Activated CD8-positive, alpha-beta memory T cell treated with anti-CD3 and anti-CD28 coated beads for 1 hour (primary cell): Measurements from ENCODE around the gene WASF1.
"Not testable (repeated sequence)": the region's sequence is repeated elsewhere in the genome, so short reads cannot be mapped to it uniquely, and the experiment has no call there.

Source experiments
- DNase-seq, 2 donors: peaks; one replicate each; pipeline ENCODE4 v3.0.0-alpha.2; 2020; ENCODE audit warnings: low read depth in 1 of 2; ENCODE audit errors: extremely low read depth in 1 of 2

WASF1 gene

GRCh38 chr6:110178626-110179405, 654 bp downstream of the WASF1 start:
- peak; percentile 7 to 41 for DNase-seq

- DNase-seq = no peak
Measured at GRCh38 chr6:110173506-110174132, 5.9 kb downstream of the WASF1 start.

- no peak for DNase-seq
Measured at GRCh38 chr6:110170081-110170480, 9.4 kb downstream of the WASF1 start.

- no peak for DNase-seq
Measured at GRCh38 chr6:110158479-110158878, 21.0 kb downstream of the WASF1 start.

GRCh38 chr6:110147870-110148269, 31.6 kb downstream of the WASF1 start:
- DNase-seq = no peak

GRCh38 chr6:110140650-110141049, 38.8 kb downstream of the WASF1 start:
- no peak for DNase-seq

GRCh38 chr6:110139052-110139451, 40.4 kb downstream of the WASF1 start:
- DNase-seq = no peak

- no peak for DNase-seq
Measured at GRCh38 chr6:110137924-110138887, 41.3 kb downstream of the WASF1 start.

- DNase-seq = no peak
Measured at GRCh38 chr6:110130362-110130761, 49.1 kb downstream of the WASF1 start.

- no peak for DNase-seq
Measured at GRCh38 chr6:110128418-110128817, 51.1 kb downstream of the WASF1 start.

GRCh38 chr6:110125361-110125760, 54.1 kb downstream of the WASF1 start:
- no peak for DNase-seq

GRCh38 chr6:110121655-110122054, 57.8 kb downstream of the WASF1 start:
- not testable (repeated sequence) for DNase-seq

GRCh38 chr6:110116258-110116657, 63.2 kb downstream of the WASF1 start:
- DNase-seq = no peak

- DNase-seq = no peak
Measured at GRCh38 chr6:110114004-110114403, 65.5 kb downstream of the WASF1 start.

GRCh38 chr6:110105296-110105695, 74.2 kb downstream of the WASF1 start:
- DNase-seq = no peak

GRCh38 chr6:110103260-110103659, 76.2 kb downstream of the WASF1 start:
- DNase-seq = no peak

- no peak for DNase-seq
Measured at GRCh38 chr6:110102411-110102810, 77.1 kb downstream of the WASF1 start.

- no peak for DNase-seq
Measured at GRCh38 chr6:110101885-110102284, 77.6 kb downstream of the WASF1 start.

GRCh38 chr6:110098511-110099116, 80.9 kb downstream of the WASF1 start:
- DNase-seq = no peak

- DNase-seq = no peak
Measured at GRCh38 chr6:110097443-110097842, 82.0 kb downstream of the WASF1 start.

- DNase-seq = no peak
Measured at GRCh38 chr6:110095935-110096334, 83.5 kb downstream of the WASF1 start.
